HG03175 (cell line): ENCODE measurements around the gene TBX10.

ENCODE experiments used
- ATAC-seq: cut with Tn5 transposase; IDR thresholded peaks from one replicate; pipeline ENCODE4 v1.9.1; 2021; ENCODE audit warnings: mild to moderate bottlenecking, moderate library complexity; ENCODE audit not compliant: unreplicated experiment

TBX10 gene

GRCh38 chr11:67582011-67582410 is 57.6 kb downstream of the TBX10 start:
- no peak for ATAC-seq

DNA sequence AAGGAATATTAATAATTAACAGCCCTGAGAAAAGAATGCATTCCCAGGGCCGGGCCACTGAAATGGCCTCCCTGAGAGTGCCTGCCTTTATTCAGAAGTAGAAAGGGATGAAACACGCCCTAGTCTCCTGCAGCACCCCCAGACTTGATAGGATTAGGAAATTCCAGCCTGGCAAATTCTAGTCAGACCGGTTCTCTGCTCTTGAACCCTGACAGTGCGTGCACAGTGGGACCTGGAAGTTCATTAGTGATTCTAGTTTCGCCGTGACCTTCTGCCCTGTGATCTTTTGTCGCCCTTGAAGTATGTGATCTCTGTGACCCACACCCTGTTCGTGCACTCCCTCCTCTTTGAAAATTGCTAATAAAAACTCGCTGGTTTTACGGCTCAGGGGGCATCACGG is 58.1 kb downstream of the TBX10 start:
- no peak for ATAC-seq
